ENCODE results near the gene MOB1A.
"Not testable (repeated sequence)": the region's sequence is repeated elsewhere in the genome, so short reads cannot be mapped to it uniquely, and the experiment has no call there.

The MOB1A gene

DNA sequence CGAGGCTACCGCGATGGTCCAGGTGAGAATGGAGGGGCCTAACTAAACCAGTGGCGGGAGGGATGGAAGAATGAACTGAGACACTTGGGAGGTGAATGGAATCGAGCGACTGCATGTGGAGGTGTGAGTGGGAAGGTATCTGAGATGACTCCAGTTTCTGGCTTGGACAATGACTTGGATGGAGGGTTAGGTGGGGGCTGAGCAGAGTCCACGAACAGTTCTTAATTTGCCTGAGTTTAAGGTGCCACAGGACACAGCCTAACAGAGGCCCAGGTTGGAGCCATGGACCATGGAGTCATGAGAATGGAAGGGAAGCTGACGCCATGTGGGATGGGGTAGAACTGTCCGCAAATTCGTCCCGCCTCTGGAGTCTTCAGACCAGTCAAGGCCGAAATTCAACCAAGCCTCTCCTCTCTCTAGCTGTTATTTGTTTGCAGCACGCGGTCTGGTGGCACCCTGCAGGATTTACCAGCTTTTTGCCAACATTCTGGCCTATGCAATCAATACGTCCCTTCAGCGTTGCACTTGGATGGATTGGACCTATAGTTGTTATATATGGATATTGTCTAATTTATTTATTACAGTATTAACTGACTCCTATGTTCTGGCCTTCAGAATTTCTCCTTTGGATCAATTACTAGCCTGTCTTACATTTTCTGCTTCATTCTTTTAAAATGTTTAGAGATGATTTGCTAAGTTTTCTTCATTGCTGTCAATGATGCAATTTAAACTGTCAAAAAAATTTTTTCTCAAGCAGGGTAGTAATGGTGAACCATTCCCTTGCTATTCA, 30.0 kb downstream of the MOB1A start:
- DNase-seq (ENCODE audit: low read depth in 2 of 2): no peak

GRCh38 chr2:74147727-74148456, 30.8 kb downstream of the MOB1A start, which contains the start of gene BOLA3:
Gene BOLA3, minus strand, starts transcription at chr2:74147912. Its CDS starts 38 bp downstream, at chr2:74147874.
- peak; percentile 58 to 81 for DNase-seq (ENCODE audit: low read depth in 2 of 2)

DNA sequence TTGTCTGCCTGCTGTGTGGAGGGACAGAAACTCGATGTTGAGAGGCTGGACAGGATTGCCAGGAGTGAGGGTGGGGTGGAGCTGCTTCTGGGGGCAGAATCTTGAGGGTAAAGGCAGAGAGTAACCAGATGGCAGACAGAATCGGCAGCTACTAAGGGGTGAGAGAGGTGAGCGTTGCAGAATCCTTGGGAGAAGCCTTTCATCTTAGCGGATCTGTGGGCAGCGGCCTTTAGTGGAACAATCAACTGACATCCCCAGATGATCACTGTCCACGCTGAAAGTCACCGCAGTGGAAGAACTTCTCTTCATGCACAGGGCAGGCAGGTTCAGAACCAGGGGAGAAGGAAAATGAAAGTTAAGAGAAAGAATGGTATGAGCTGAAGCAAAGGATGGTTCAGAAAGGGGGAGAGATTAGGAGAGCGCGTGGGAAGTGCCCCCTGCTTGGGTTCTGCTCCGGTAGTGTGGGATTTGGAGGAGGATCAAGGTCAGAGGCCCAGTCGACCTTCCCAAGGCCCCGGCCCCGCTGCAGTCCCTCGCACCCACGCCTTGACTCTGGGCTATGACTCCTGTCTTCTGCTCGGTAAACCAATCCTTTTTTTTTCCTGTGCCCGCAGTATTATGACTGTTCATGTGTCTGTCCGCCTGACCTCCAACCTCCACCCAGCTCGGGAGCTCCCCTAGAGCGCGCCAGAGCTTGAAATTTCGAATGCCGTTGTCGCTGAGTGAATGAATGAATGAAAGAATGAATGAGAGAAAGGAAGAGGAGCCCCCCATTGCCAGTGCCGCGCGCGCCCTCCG, 31.6 kb downstream of the MOB1A start:
- DNase-seq (ENCODE audit: low read depth in 2 of 2): peak in 1 of 2 donors; percentile 2

DNA sequence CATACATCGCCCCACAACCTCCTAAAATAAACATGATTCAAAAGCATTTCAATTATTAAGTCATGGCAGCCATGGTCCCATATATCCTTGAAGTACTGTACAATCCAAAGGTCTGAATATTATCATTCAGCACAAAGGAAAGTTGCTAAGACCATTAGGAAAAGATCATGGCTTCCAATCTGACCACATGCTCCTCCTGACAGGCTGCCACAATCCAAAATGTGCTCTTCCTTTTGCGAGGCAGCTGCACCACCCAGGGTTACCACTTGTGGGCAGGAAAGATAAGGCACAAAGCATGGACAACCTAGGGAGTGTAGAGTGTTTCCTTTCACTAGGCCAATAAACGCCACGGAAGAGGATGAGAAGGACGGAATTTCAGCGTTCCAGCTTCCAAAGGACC, 36.3 kb downstream of the MOB1A start:
- no peak for DNase-seq (ENCODE audit: low read depth in 2 of 2)

DNA sequence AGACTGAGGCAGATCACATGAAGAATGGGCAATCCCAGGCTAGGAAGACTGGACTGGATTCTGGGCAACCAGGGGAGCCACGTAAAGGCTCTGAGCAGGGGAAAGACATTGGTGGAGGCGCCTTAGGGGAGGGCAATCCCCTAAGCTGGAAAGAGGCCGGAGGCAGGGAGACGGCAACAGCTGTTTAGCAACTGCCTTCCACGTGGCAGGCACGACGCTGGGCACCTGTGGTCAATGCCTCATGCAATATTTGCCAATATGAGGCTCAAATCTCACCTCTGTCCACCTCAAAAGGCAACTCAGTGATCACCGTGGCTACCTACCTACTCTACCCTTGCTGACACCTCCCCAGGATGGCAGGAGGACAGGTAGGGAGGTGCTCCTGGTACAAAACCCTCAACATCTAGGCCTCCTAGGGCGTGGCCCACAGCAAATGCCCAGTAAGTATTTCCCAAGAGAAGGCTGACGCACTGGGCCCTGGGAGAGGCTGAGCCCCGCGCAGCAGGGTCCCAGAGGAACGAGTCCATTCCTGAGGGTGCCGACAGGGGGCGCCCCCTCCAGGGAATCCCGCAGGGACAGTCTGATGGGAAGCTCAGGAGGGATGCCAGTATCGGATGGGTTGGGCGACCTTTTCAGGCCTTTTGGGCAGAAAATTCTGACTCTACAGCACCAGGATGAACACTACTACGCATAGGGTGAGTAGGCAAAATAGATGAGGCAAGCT, 39.9 kb downstream of the MOB1A start:
- no peak for DNase-seq (ENCODE audit: low read depth in 2 of 2)

- no peak for DNase-seq (ENCODE audit: low read depth in 2 of 2)
Observed at GRCh38 chr2:74137651-74138599, 40.8 kb downstream of the MOB1A start.

GRCh38 chr2:74131901-74132300, 46.8 kb downstream of the MOB1A start:
- no peak for DNase-seq (ENCODE audit: low read depth in 2 of 2)

- DNase-seq (ENCODE audit: low read depth in 2 of 2): no peak
Observed at GRCh38 chr2:74130211-74130995, 48.3 kb downstream of the MOB1A start.

GRCh38 chr2:74128206-74128605, 50.5 kb downstream of the MOB1A start:
- DNase-seq (ENCODE audit: low read depth in 2 of 2): no peak

DNA sequence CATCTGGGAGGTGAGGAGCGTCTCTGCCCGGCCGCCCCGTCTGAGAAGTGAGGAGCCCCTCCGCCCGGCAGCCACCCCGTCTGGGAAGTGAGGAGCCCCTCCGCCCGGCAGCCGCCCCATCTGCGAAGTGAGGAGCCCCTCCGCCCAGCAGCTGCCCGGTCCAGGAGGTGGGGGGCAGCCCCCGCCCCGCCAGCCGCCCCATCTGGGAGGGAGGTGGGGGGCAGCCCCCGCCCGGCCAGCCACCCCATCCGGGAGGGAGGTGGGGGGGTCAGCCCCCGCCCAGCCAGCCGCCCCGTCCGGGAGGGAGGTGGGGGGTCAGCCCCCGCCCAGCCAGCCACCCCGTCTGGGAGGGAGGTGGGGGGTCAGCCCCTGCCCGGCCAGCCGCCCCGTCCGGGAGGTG, 54.7 kb downstream of the MOB1A start:
- DNase-seq (ENCODE audit: low read depth in 2 of 2): not testable (repeated sequence)

DNA sequence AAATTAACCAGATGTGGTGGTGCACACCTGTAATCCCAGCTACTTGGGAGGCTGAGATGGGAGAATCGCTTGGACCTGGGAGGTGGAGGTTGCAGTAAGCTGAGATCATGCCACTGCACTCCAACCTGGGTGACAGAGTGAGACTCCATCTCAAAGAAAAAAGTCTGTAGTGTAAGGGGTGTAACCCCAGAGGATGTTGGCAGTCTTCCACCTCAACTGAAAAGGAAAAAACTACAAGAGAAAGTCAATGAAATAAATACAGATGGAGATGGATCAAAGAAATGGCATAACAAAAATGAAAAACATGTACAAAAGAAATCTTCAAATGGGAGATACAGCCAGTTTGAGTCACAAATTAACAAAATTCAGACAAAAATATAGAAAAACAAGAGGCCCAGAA, 56.8 kb downstream of the MOB1A start:
- not testable (repeated sequence) for DNase-seq (ENCODE audit: low read depth in 2 of 2)

GRCh38 chr2:74119912-74120825, 58.5 kb downstream of the MOB1A start:
- DNase-seq (ENCODE audit: low read depth in 2 of 2): peak; percentile 59 to 79

DNA sequence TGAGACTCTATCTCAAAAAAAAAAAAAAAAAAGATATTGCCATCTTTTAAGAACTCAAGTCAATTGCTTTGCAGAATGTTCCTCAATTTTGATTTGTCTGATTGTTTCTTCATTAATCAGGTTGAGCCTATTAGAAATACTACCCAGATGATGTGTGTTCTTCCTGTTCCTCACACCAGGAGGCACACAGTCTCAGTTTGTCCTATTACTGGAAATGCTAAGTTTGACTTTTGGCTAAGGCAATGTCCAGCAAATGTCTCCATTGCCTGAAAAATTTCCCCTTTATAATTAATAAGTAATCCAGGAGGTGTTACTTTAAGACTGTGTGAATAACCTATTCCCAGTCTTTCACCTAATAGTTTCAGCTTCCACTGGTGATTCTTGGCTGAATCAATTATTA, 59.3 kb downstream of the MOB1A start:
- no peak for DNase-seq (ENCODE audit: low read depth in 2 of 2)

DNA sequence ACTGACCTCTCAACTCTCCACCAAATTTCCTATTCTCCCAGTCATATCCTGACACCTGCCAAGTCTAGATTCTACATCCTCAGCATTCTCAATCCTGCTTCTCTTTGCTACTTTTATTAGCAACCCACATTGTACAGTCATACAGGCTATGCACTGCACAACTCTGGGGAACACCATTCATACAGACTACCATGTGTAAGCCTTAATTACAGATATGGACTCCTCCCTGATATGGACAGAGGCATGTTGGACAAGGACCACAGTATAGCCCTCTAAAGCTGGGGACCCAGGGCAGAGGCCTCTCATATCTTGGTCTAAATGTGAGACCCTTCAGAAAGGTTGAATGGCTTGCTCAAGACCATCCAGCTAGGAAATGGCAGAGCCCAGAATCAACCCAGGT, 67.3 kb downstream of the MOB1A start:
- no peak for DNase-seq (ENCODE audit: low read depth in 2 of 2)

GRCh38 chr2:74110537-74110936, 68.1 kb downstream of the MOB1A start:
- no peak for DNase-seq (ENCODE audit: low read depth in 2 of 2)

- no peak for DNase-seq (ENCODE audit: low read depth in 2 of 2)
Observed at GRCh38 chr2:74109551-74109950, 69.1 kb downstream of the MOB1A start.

- DNase-seq (ENCODE audit: low read depth in 2 of 2): no peak
Observed at GRCh38 chr2:74107071-74107470, 71.6 kb downstream of the MOB1A start.

DNA sequence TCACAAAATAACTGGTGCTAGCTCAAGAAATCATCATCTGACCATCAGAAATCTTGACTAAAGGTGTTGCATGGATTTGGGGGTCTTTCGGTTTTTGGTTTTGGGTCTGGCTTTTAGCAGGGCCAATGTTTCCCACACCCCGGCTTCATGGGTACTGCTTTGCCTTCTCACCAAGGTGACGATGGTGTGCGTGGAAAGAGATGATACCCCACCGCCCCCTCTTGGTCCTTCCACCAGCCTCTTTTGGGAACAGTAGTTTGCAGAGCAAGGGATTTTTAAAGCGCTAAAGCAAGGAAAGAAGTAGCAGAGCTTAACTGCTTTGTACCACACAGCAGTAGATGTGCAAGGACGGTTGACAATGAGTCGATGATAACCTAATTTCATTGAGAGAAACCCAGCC, 73.3 kb downstream of the MOB1A start:
- DNase-seq (ENCODE audit: low read depth in 2 of 2): no peak

GRCh38 chr2:74104839-74105238, 73.8 kb downstream of the MOB1A start:
- no peak for DNase-seq (ENCODE audit: low read depth in 2 of 2)
